SK-N-MC (cell line): ENCODE measurements around the gene PRADC1.

Experiments
- DNase-seq: peaks from one replicate; pipeline ENCODE4 v3.0.0-alpha.2; 2011; ENCODE audit warnings: low read depth, low spot score
- H3K27ac ChIP-seq: fragments of 200-600 bp; sonication (generic); 2 replicates; pipeline ENCODE4 v1.5.1; 2016; ENCODE audit warnings: mixed run types
- H3K36me3 ChIP-seq: fragments of 200-600 bp; sonication (generic); 2 replicates; pipeline ENCODE4 v1.6.1; 2017; ENCODE audit warnings: antibody characterized with exemption, low read length, mixed read lengths; ENCODE audit not compliant: insufficient read depth
- H3K4me3 ChIP-seq: fragments of 200-600 bp; sonication (generic); 2 replicates; pipeline ENCODE4 v1.5.1; 2016
- H3K9ac ChIP-seq: fragments of 200-600 bp; sonication (generic); 2 replicates; pipeline ENCODE4 v1.8.0; 2017; ENCODE audit warnings: mixed run types, mixed read lengths; ENCODE audit not compliant: insufficient read length
- H3K9me3 ChIP-seq: fragments of 200-600 bp; sonication (generic); 2 replicates; pipeline ENCODE4 v1.6.1; 2017; ENCODE audit warnings: low read depth, mild to moderate bottlenecking, antibody characterized with exemption, low read length, moderate library complexity, mixed read lengths
- EZH2 ChIP-seq: fragments of 200-600 bp; sonication (generic); IDR thresholded peaks from one replicate; pipeline ENCODE4 v1.6.1; 2017; ENCODE audit warnings: antibody characterized with exemption
- FOXP2 ChIP-seq: optimal IDR thresholded peaks from 2 replicates; pipeline ENCODE3; 2011; ENCODE audit warnings: mild to moderate bottlenecking, moderate library complexity; ENCODE audit not compliant: insufficient read depth; ENCODE audit errors: extremely low read length, control extremely low read depth
- POLR2AphosphoS5 ChIP-seq: IDR thresholded peaks from 2 replicates; pipeline ENCODE4 v1.6.1; 2012; ENCODE audit warnings: mild to moderate bottlenecking, low read depth, low read length, borderline replicate concordance

PRADC1 gene

DNA sequence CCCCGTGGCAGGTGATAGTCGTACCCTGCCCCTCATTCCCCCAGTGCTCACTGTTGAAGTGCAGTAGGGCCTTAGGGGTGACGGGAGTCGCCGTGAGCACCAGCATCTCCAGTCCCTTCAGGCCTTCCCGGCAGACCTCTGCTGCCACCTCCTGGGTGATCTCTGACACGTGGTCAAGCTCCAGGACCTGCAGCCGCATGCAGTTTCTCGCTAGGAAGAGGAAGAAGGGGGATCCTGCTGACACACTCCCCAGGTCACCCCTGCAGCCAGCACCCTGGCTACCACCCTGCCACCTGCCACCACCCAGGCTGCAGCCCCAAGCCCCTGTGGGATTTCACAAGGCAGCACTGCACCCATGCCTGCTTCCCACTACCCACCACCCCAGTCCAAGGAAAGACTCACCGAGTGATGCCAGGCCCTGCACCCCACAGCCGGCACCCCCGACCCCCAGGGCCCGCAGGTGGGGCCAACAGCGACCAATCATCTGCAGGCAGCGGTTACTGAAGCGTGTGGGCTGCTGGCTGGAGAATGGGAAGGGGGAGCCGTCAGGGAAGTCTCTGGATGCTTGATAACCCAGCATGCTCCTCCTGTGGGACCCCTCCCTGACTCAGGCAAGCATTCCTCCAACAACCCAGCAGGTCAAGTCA is 27.4 kb upstream of the PRADC1 start:
- no peak for DNase-seq
- no peak overlapping the region for H3K4me3 ChIP-seq

DNA sequence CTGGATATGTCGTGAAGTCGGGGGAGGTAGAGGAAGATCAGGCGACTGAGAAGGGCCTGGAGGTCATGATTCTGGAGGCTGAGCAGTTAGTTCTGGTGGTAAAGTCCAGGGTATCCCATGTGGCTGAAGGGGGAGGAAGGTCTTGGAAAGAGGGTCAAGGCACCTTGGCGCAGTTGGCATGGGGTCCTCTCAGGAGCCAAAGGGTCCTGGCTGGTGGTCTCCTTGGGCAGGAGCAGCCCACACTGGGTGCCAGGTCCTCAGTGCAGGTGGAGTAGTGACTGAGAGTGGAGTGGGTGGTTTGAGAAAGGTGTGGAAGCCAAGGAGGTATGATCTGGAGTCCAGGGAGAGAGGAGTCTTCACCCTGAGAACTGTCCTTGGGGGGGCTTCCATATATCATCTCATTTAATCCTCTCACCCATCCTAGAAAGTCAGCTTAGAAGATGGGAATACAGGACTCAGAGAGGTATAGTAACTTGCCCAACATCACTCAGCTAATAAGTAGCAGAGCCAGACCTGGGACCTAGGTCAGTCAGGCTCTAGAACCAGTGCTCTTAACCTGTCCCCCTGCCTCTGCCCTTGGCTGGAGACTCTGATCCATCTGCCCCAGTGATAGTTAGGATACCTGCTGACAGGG is 26.8 kb upstream of the PRADC1 start:
- DNase-seq: no peak
- TF ChIP-seq FOXP2 (no peak), POLR2AphosphoS5 (no peak), EZH2 (no peak)
- Histone ChIP-seq H3K36me3 (peaks cover 3% of the 10 kb centered on the region; the same call in 1 of the 2 replicates), H3K27ac (no peak overlapping the region), H3K4me3 (no peak overlapping the region), H3K9me3 (no peaks in the 10 kb centered on the region), H3K9ac (no peak overlapping the region)

More for the DNA sequence above, 27.4 kb upstream of the PRADC1 start:
- TF ChIP-seq EZH2 (no peak), POLR2AphosphoS5 (no peak), FOXP2 (no peak)
- H3K9ac ChIP-seq: no peak overlapping the region
- no peaks in the 10 kb centered on the region for H3K9me3 ChIP-seq
- no peaks in the 10 kb centered on the region for H3K36me3 ChIP-seq
- no peak overlapping the region for H3K27ac ChIP-seq

- DNase-seq: no peak
- Histone ChIP-seq H3K9ac (no peak overlapping the region), H3K27ac (no peak overlapping the region), H3K4me3 (no peak overlapping the region), H3K36me3 (peaks cover 8% of the 10 kb centered on the region), H3K9me3 (no peaks in the 10 kb centered on the region)
- no peak for TF ChIP-seq FOXP2
- TF ChIP-seq EZH2: no peak
- TF ChIP-seq POLR2AphosphoS5: no peak
Observed at GRCh38 chr2:73259276-73259675, 26.2 kb upstream of the PRADC1 start.

DNA sequence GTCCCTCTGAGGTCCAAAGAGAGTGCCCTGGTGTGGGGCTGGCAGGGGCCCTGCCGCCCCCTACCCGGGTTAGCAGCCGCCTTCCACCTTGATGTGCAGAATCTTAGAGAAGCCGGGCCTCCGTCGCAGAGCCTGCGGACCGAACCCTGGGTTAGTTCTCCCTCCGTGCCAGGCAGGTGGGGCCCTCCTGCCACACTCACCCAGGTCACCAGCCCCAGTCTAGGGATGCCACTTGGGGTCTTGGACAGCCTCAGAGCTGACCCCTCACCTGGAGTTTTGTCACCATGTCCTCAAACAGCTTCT is 25.8 kb upstream of the PRADC1 start:
- peaks cover 12% of the 10 kb centered on the region for H3K36me3 ChIP-seq
- TF ChIP-seq POLR2AphosphoS5: no peak
- TF ChIP-seq FOXP2: no peak
- no peak for TF ChIP-seq EZH2
- DNase-seq: no peak
- H3K27ac ChIP-seq: no peak overlapping the region
- no peak overlapping the region for H3K9ac ChIP-seq
- no peak overlapping the region for H3K4me3 ChIP-seq
- H3K9me3 ChIP-seq: no peaks in the 10 kb centered on the region

DNA sequence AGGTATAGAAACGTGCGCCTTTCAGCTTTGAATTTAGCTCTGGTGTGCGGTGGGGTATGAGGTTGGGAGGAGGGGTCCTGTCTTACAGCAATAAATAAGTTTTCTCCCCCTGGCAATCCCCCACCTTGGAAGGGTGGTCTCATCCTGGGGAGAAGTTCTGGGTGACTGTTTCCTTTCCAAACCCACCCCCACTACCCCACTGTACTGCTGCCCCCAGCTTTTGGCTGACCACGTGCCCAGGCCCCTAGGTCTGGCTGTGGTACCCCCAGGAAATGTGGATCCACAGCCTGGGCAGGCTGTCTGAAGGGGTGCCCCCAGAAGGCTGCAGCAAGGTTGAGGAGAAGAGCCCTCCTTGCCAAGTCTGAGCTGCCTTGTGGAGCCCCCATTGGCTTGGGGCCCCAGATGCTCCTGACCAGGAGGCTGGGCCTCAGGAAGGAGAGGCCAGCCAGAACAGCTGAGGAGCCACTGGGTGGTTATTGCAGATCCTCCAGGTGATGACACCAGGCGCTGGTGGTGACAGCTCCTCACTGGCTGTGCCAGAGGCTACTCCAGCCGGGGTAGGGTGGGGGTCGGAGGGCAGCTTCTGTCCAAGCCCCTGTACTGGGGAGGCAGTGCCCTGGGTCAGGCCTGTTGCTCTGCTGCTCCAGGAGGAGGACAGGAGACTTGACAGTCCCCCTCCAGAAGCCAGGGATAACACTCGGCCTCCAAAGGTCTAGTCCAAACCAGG is 25.3 kb upstream of the PRADC1 start:
- Histone ChIP-seq H3K9me3 (no peaks in the 10 kb centered on the region), H3K36me3 (peaks cover 17% of the 10 kb centered on the region), H3K9ac (no peak overlapping the region), H3K4me3 (no peak overlapping the region), H3K27ac (no peak overlapping the region)
- DNase-seq: no peak
- TF ChIP-seq FOXP2 (no peak), EZH2 (no peak), POLR2AphosphoS5 (no peak)

GRCh38 chr2:73257425-73258125 is 24.5 kb upstream of the PRADC1 start:
- Histone ChIP-seq H3K27ac (no peak overlapping the region), H3K4me3 (no peak overlapping the region), H3K9me3 (no peaks in the 10 kb centered on the region), H3K9ac (no peak overlapping the region), H3K36me3 (peaks cover 25% of the 10 kb centered on the region)
- DNase-seq: no peak
- no peak; the same call in 1 of the 2 replicates for TF ChIP-seq POLR2AphosphoS5
- no peak for TF ChIP-seq EZH2
- no peak for TF ChIP-seq FOXP2

DNA sequence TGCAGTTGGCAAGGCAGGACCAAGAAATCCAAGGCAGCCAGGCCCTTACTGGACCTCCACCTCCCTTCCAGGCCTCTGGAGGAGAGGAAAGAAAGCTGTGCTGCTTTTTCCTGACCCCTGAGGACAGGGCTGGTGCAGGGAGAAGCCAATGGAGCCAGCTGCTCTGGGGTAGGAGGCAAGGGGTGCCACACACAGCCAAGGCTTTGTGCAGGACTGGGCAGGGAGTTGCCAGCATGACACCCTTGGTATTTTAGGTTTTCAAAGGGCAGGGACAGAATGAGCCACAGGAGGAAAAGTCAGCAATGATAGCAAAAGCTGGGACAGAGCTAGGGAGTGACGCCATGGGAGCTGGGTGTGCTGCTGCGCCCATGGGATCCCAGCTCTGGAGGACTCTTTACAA is 24.0 kb upstream of the PRADC1 start:
- Histone ChIP-seq H3K36me3 (peaks cover 29% of the 10 kb centered on the region), H3K9ac (no peak overlapping the region), H3K4me3 (no peak overlapping the region), H3K27ac (no peak overlapping the region; the same call in 1 of the 2 replicates), H3K9me3 (no peaks in the 10 kb centered on the region)
- TF ChIP-seq EZH2: no peak
- TF ChIP-seq POLR2AphosphoS5: no peak; the same call in 1 of the 2 replicates
- TF ChIP-seq FOXP2: no peak
- DNase-seq: no peak

DNA sequence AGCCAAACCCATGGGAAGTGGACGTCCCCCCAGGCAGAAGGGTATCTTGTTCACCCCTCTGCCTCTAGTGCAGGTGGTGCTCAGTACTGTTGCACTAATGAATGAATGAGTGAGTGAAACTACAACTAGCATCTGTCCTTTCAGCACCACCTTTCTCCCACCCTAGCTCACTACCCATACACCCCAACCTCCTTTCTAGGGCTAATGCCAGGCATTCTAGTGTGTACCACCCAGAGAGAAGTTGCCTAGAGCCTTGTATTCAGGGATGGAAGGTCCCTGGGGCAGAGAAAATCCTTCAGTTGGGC is 23.5 kb upstream of the PRADC1 start:
- DNase-seq: no peak
- Histone ChIP-seq H3K27ac (no peak overlapping the region), H3K4me3 (no peak overlapping the region), H3K36me3 (peaks cover 33% of the 10 kb centered on the region), H3K9me3 (no peaks in the 10 kb centered on the region), H3K9ac (no peak overlapping the region)
- TF ChIP-seq EZH2: no peak
- no peak for TF ChIP-seq FOXP2
- no peak for TF ChIP-seq POLR2AphosphoS5

- Histone ChIP-seq H3K9ac (no peak overlapping the region), H3K4me3 (no peak overlapping the region), H3K9me3 (no peaks in the 10 kb centered on the region), H3K27ac (no peak overlapping the region), H3K36me3 (peaks cover 38% of the 10 kb centered on the region)
- no peak for TF ChIP-seq POLR2AphosphoS5
- TF ChIP-seq EZH2: no peak
- TF ChIP-seq FOXP2: no peak
- DNase-seq: no peak
Observed at GRCh38 chr2:73255907-73256617, 23.0 kb upstream of the PRADC1 start.
